ENCODE measurements around the gene TAS1R3.
A peak's percentile ranks its signal among the peaks of the same experiment; 100 is the strongest.

TAS1R3 gene

GRCh38 chr1:1371746-1372711, 40.9 kb downstream of the TAS1R3 start:
- peak; percentile 23 to 40 (median 28) for DNase-seq

GRCh38 chr1:1373051-1373814, 42.2 kb downstream of the TAS1R3 start:
- DNase-seq, result no peak

GRCh38 chr1:1373815-1374588, 42.9 kb downstream of the TAS1R3 start:
- no peak for DNase-seq

GRCh38 chr1:1374589-1374928, 43.5 kb downstream of the TAS1R3 start:
- peak in 2 of 3 experiments; percentile 29 to 61 for DNase-seq

GRCh38 chr1:1374929-1375662, 44.0 kb downstream of the TAS1R3 start, which contains the start of gene AURKAIP1:
TSS of gene AURKAIP1 (minus strand) at chr1:1375207. CDS start at chr1:1374756, 451 bp downstream.
- DNase-seq, result peak; percentile 98 to 100 (median 100)

GRCh38 chr1:1376551-1377226, 45.6 kb downstream of the TAS1R3 start:
- no peak for DNase-seq

GRCh38 chr1:1377540-1378205, 46.6 kb downstream of the TAS1R3 start:
- DNase-seq, result no peak

GRCh38 chr1:1380860-1381259, 49.8 kb downstream of the TAS1R3 start:
- DNase-seq, result no peak

- no peak for DNase-seq
Measured at GRCh38 chr1:1381294-1381693, 50.2 kb downstream of the TAS1R3 start.
